GM23248 (cell line): Measurements from ENCODE around the gene TIMM10. TPM values are rescaled to one million over a fixed set of nuclear protein-coding genes. Genes with fewer than 3 reads are reported as not detected.

ENCODE experiments used
- DNase-seq: peaks from one replicate; pipeline ENCODE4 v3.0.0-alpha.2; 2015
- H2AFZ ChIP-seq: fragments of 200-600 bp; sonication (generic); 2 replicates; pipeline ENCODE4 v1.6.1; 2016; ENCODE audit warnings: antibody characterized with exemption
- H3F3A ChIP-seq: fragments of 200-600 bp; sonication (generic); 2 replicates; pipeline ENCODE4 v1.6.1; 2016; ENCODE audit warnings: mild to moderate bottlenecking, antibody characterized with exemption, mixed run types; ENCODE audit not compliant: insufficient read depth
- H3K27ac ChIP-seq: fragments of 200-600 bp; sonication (generic); 2 replicates; pipeline ENCODE4 v1.5.1; 2016; ENCODE audit warnings: mild to moderate bottlenecking
- H3K27me3 ChIP-seq: fragments of 200-600 bp; sonication (generic); replicated peaks from 2 replicates; pipeline ENCODE4 v1.6.1; 2016; ENCODE audit warnings: mild to moderate bottlenecking; ENCODE audit not compliant: insufficient read depth
- H3K36me3 ChIP-seq: fragments of 200-600 bp; sonication (generic); 2 replicates; pipeline ENCODE4 v1.6.1; 2016; ENCODE audit warnings: low read depth, mild to moderate bottlenecking
- H3K4me1 ChIP-seq: fragments of 200-600 bp; sonication (generic); 2 replicates; pipeline ENCODE4 v1.6.1; 2016; ENCODE audit warnings: mild to moderate bottlenecking; ENCODE audit not compliant: insufficient read depth
- H3K4me2 ChIP-seq: fragments of 200-600 bp; sonication (generic); one replicate; pipeline ENCODE4 v1.6.1; 2016; ENCODE audit warnings: mild to moderate bottlenecking; ENCODE audit not compliant: unreplicated experiment
- H3K4me3 ChIP-seq: fragments of 200-600 bp; sonication (generic); 2 replicates; pipeline ENCODE4 v1.5.1; 2016; ENCODE audit warnings: mild to moderate bottlenecking
- H3K79me2 ChIP-seq: fragments of 200-600 bp; sonication (generic); 2 replicates; pipeline ENCODE4 v1.6.1; 2016; ENCODE audit warnings: mild to moderate bottlenecking; ENCODE audit not compliant: insufficient read depth
- H3K9ac ChIP-seq: fragments of 200-600 bp; sonication (generic); 2 replicates; pipeline ENCODE4 v1.6.1; 2016; ENCODE audit warnings: mild to moderate bottlenecking
- H3K9me2 ChIP-seq: fragments of 200-600 bp; sonication (generic); 2 replicates; pipeline ENCODE4 v1.6.1; 2016; ENCODE audit warnings: mixed run types, mild to moderate bottlenecking, moderate library complexity; ENCODE audit not compliant: insufficient read depth
- H3K9me3 ChIP-seq: fragments of 200-600 bp; sonication (generic); one replicate; pipeline ENCODE4 v1.6.1; 2017; ENCODE audit warnings: low read depth
- H4K20me1 ChIP-seq: fragments of 200-600 bp; sonication (generic); 2 replicates; pipeline ENCODE4 v1.6.0; 2016; ENCODE audit not compliant: insufficient read depth
- EZH2 ChIP-seq: fragments of 200-600 bp; sonication (generic); IDR thresholded peaks from 2 replicates; pipeline ENCODE4 v1.6.1; 2018; ENCODE audit warnings: antibody characterized with exemption, mild to moderate bottlenecking; ENCODE audit not compliant: insufficient read depth, poor library complexity, severe bottlenecking
- EZH2phosphoT487 ChIP-seq: fragments of 200-600 bp; sonication (generic); IDR thresholded peaks from 2 replicates; pipeline ENCODE4 v1.6.1; 2018; ENCODE audit warnings: antibody characterized with exemption, moderate library complexity, mild to moderate bottlenecking, low read depth; ENCODE audit not compliant: insufficient read depth
- whole genome bisulfite sequencing, 2 experiments: methylation state at CpG; one replicate each; pipeline ENCODE4 v1.1.6; 2015 to 2017; ENCODE audit warnings: low lambda C conversion rate in 2 of 2, low coverage in 1 of 2; ENCODE audit errors: missing lambda C conversion rate in 2 of 2; 5-methylcytosine and 5-hydroxymethylcytosine counted together
- in situ Hi-C: fragments of 300-500 bp; cut with MboI; formaldehyde crosslinking; loops from 2 replicates; pipeline ENCODE4 v1.15.0; 2020
- polyA plus RNA-seq: library from polyadenylated mRNA; unstranded; fragments of >200 nt; fragmentation: Nextera tagmentation; extraction: Ambion mirVana; gene quantifications from 2 replicates; pipeline ENCODE4 v1.2.1, GENCODE V29; 2016
- total RNA-seq: library from RNA; depleted of rRNA; stranded (reverse); fragments of >200 nt; shearing (Covaris generic); gene quantifications from 2 replicates; pipeline ENCODE4 v1.2.3, GENCODE V29; 2014

Gene TIMM10
- total and polyA plus RNA-seq, 2 experiments from 2014 or later = 29.0 to 78.3 TPM

- Histone ChIP-seq H3K27me3 (no peaks in the 10 kb centered on the region), H3K4me3 (no peak overlapping the region), H3K36me3 (no peaks in the 10 kb centered on the region), H4K20me1 (no peaks in the 10 kb centered on the region), H3F3A (peaks cover 6% of the 10 kb centered on the region; the same call in 1 of the 2 replicates), H2AFZ (no peak overlapping the region), H3K9ac (no peak overlapping the region), H3K4me2 (no peak overlapping the region), H3K4me1 (no peaks in the 10 kb centered on the region), H3K9me3 (no peaks in the 10 kb centered on the region), H3K27ac (no peak overlapping the region), H3K79me2 (no peaks in the 10 kb centered on the region), H3K9me2 (no peaks in the 10 kb centered on the region)
- WGBS, 2 experiments = 75 to 83% methylated on average over 11 of the region's 11 CpGs
- TF ChIP-seq EZH2phosphoT487 (no peak), EZH2 (no peak)
- in situ Hi-C loops = no loop called here
- DNase-seq = peak; percentile 47
These were observed 39.0 kb downstream of the TIMM10 start for GRCh38 chr11:57491371-57492061.

GRCh38 chr11:57490456-57491248 lies 39.9 kb downstream of the TIMM10 start:
- WGBS, 2 experiments = 77 to 83% methylated on average over 9 of the region's 9 CpGs
- Histone ChIP-seq H3K27me3 (no peaks in the 10 kb centered on the region), H4K20me1 (no peaks in the 10 kb centered on the region), H3K4me3 (no peak overlapping the region), H3K27ac (no peak overlapping the region), H3K4me2 (no peak overlapping the region), H2AFZ (no peak overlapping the region), H3K79me2 (no peaks in the 10 kb centered on the region), H3F3A (peaks cover 12% of the 10 kb centered on the region), H3K9me2 (no peaks in the 10 kb centered on the region), H3K9ac (no peak overlapping the region), H3K36me3 (no peaks in the 10 kb centered on the region), H3K9me3 (no peaks in the 10 kb centered on the region), H3K4me1 (peaks cover 7% of the 10 kb centered on the region)
- DNase-seq = peak; percentile 67
- in situ Hi-C loops = no loop called here
- TF ChIP-seq EZH2phosphoT487 = no peak
- no peak for TF ChIP-seq EZH2

- Histone ChIP-seq H3K4me1 (peaks cover 17% of the 10 kb centered on the region), H3K4me2 (no peak overlapping the region), H3K79me2 (no peaks in the 10 kb centered on the region), H3K4me3 (no peak overlapping the region), H3K27me3 (no peaks in the 10 kb centered on the region), H4K20me1 (no peaks in the 10 kb centered on the region), H3K27ac (no peak overlapping the region), H2AFZ (no peak overlapping the region), H3K9me2 (no peaks in the 10 kb centered on the region), H3K9me3 (no peaks in the 10 kb centered on the region), H3F3A (peaks cover 21% of the 10 kb centered on the region), H3K36me3 (no peaks in the 10 kb centered on the region), H3K9ac (no peak overlapping the region)
- DNase-seq = no peak
- TF ChIP-seq EZH2 (no peak), EZH2phosphoT487 (no peak)
- in situ Hi-C loops = no loop called here
- WGBS, 2 experiments = 81 to 84% methylated on average over 6 of the region's 6 CpGs
These were observed 42.5 kb downstream of the TIMM10 start for GRCh38 chr11:57487920-57488659.

GRCh38 chr11:57487021-57487778 lies 43.4 kb downstream of the TIMM10 start:
- H3K4me2 ChIP-seq = no peak overlapping the region
- WGBS, 2 experiments = 96 to 97% methylated on average over 14 to 15 of the region's 15 CpGs
- H3K9me2 ChIP-seq = no peaks in the 10 kb centered on the region
- no peaks in the 10 kb centered on the region for H3K36me3 ChIP-seq
- H3F3A ChIP-seq = peaks cover 21% of the 10 kb centered on the region
- no peak overlapping the region for H3K9ac ChIP-seq
- in situ Hi-C loops = no loop called here
- H3K27me3 ChIP-seq = 0 out of 2 replicates have a peak, but pooled peaks cover 2% of the 10 kb centered on the region
- H3K9me3 ChIP-seq = no peaks in the 10 kb centered on the region
- H3K79me2 ChIP-seq = no peaks in the 10 kb centered on the region
- no peak for DNase-seq
- peaks cover 17% of the 10 kb centered on the region for H3K4me1 ChIP-seq
- no peak overlapping the region for H3K27ac ChIP-seq
- H2AFZ ChIP-seq = no peak overlapping the region
- H4K20me1 ChIP-seq = no peaks in the 10 kb centered on the region
- TF ChIP-seq EZH2phosphoT487 (no peak), EZH2 (no peak)
- no peak overlapping the region for H3K4me3 ChIP-seq
